ENCODE results near the gene ZNF546. TPM values are rescaled to one million over a fixed set of nuclear protein-coding genes. Genes with fewer than 3 reads are reported as not detected.

Gene ZNF546
- total RNA-seq, 4 donors from 2014 or later: 0.53 to 2.5 (median 0.80) TPM

GRCh38 chr19:40055049-40055448, 58.2 kb downstream of the ZNF546 start:
- Histone ChIP-seq H3K27ac (peak overlapping the region in 2 of 4 donors; percentile 75 to 80), H3K9me3 (peaks cover 0 to 21% (median 7%) of the 10 kb centered on the region in 3 donors), H3K36me3 (peaks cover 0 to 8% (median 0%) of the 10 kb centered on the region in 3 donors), H3K4me1 (peaks cover 0 to 30% (median 14%) of the 10 kb centered on the region in 3 donors), H3K27me3 (no peaks in the 10 kb centered on the region), H3K4me3 (peak overlapping the region; percentile 41 to 89 (median 71))
- intact Hi-C loops (cut with DNase I): no loop called here
- DNase-seq: no peak
- TF ChIP-seq CTCF (IDR thresholded peaks at IDR 0.05): no peak
- 36 to 50% methylated on average over 10 of the region's 10 CpGs for WGBS, 2 donors

GRCh38 chr19:40055832-40056504, 59.1 kb downstream of the ZNF546 start, which contains the start of gene ZNF780B:
ZNF780B (minus strand) TSS chr19:40056231; CDS start chr19:40050332, 5,899 bp downstream.
- TF ChIP-seq POLR2A (IDR thresholded peaks at IDR 0.05) (no peak), CTCF (IDR thresholded peaks at IDR 0.05) (peak in 1 of 6 experiments; percentile 10)
- Histone ChIP-seq H3K4me3 (peak within 1 kb of the TSS; percentile 41 to 89 (median 71)), H3K4me1 (peaks cover 0 to 30% (median 14%) of the 10 kb centered on the region in 3 donors), H3K9me3 (peaks cover 0 to 20% (median 7%) of the 10 kb centered on the region in 3 donors), H3K27me3 (no peaks in the 10 kb centered on the region), H3K36me3 (no peaks in the 10 kb centered on the region), H3K27ac (peak within 1 kb of the TSS; percentile 34 to 80 (median 73))
- DNase-seq: peak; percentile 7
- intact Hi-C loops (cut with DNase I): no loop called here
- 0% methylated on average over 23 to 24 of the region's 41 CpGs for WGBS, 2 donors

- peak overlapping the region; percentile 41 to 89 (median 71) for H3K4me3 ChIP-seq
- intact Hi-C loops (cut with DNase I): no loop called here
- H3K27me3 ChIP-seq: no peaks in the 10 kb centered on the region
- peaks cover 0 to 30% (median 14%) of the 10 kb centered on the region in 3 donors for H3K4me1 ChIP-seq
- TF ChIP-seq POLR2A (IDR thresholded peaks at IDR 0.05) (no peak), CTCF (IDR thresholded peaks at IDR 0.05) (no peak)
- no peak for DNase-seq
- peak overlapping the region in 3 of 4 donors; percentile 71 to 80 (median 75) for H3K27ac ChIP-seq
- 4% methylated on average over 7 of the region's 7 CpGs for WGBS, 2 donors
- no peaks in the 10 kb centered on the region for H3K36me3 ChIP-seq
- peaks cover 0 to 20% (median 7%) of the 10 kb centered on the region in 3 donors for H3K9me3 ChIP-seq
These were observed 59.6 kb downstream of the ZNF546 start for GRCh38 chr19:40056505-40056904.

- H3K9me3 ChIP-seq: peaks cover 0 to 16% (median 7%) of the 10 kb centered on the region in 3 donors
- H3K36me3 ChIP-seq: no peaks in the 10 kb centered on the region
- TF ChIP-seq POLR2A (IDR thresholded peaks at IDR 0.05) (no peak), CTCF (IDR thresholded peaks at IDR 0.05) (no peak)
- intact Hi-C loops (cut with DNase I): no loop called here
- peaks cover 0 to 30% (median 14%) of the 10 kb centered on the region in 3 donors for H3K4me1 ChIP-seq
- no peak overlapping the region for H3K27ac ChIP-seq
- H3K27me3 ChIP-seq: no peaks in the 10 kb centered on the region
- DNase-seq: no peak
- no peak overlapping the region for H3K4me3 ChIP-seq
- 81 to 94% methylated on average over 1 of the region's 1 CpG for WGBS, 2 donors
These were observed 60.3 kb downstream of the ZNF546 start for GRCh38 chr19:40057166-40057565.

GRCh38 chr19:40059624-40060023, 62.8 kb downstream of the ZNF546 start:
- 86 to 100% methylated on average over 1 of the region's 1 CpG for WGBS, 2 donors
- H3K27me3 ChIP-seq: no peaks in the 10 kb centered on the region
- no peak for TF ChIP-seq POLR2A (IDR thresholded peaks at IDR 0.05)
- no peak for TF ChIP-seq CTCF (IDR thresholded peaks at IDR 0.05)
- DNase-seq: no peak
- no peak overlapping the region for H3K4me3 ChIP-seq
- H3K36me3 ChIP-seq: no peaks in the 10 kb centered on the region
- no peak overlapping the region for H3K27ac ChIP-seq
- intact Hi-C loops (cut with DNase I): no loop called here
- peaks cover 0 to 20% (median 12%) of the 10 kb centered on the region in 3 donors for H3K4me1 ChIP-seq
- H3K9me3 ChIP-seq: peaks cover 0 to 21% (median 7%) of the 10 kb centered on the region in 3 donors

All from esophagus squamous epithelium (tissue), 5 donors.